NCI-H774 (cell line): ENCODE measurements around the gene GABRG3.

ENCODE experiments used
- DNase-seq: peaks from one replicate; lab custom pipeline; 2025; lab: John Stamatoyannopoulos, UW

Gene GABRG3

DNA sequence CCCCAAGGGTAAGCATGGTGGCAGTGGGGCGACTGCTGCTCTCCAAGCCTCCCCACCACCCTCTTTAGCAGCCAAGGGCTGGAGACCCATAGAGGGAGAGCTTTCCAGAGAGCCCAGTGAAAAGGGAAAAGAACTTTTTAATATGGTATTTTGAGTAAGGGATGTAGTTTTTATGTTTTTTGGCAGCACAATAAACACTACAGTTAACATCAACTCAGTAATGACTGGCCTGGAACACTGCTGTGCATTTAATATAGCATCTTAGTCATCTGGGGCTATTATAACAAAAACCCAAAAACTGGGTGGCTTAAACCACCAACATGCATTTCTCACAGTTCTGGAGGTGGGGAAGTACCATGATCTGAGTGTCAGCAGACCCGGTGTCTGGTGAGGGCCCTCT, 495.8 kb downstream of the GABRG3 start:
- DNase-seq = no peak

DNA sequence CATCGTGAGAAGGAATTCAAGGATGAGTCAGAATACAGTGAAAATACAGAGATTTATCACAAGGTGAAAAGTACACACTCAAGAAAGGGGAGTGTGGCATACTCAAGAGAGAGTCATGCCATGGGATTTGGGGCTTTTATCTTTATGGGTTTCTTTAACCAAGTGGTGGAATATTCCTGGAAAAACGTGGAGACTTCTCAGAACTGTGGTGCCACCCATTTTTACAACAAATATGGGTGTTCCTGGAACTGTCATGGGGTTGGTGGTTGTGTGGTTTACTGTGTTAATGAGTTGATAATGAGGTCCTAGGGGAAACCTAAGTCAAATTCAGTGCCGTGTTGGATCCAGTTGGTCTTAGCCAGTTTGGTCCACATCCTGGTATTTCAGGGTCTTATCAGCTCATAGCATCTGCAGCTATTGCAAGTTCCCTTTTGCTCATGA, 497.2 kb downstream of the GABRG3 start:
- DNase-seq = no peak

DNA sequence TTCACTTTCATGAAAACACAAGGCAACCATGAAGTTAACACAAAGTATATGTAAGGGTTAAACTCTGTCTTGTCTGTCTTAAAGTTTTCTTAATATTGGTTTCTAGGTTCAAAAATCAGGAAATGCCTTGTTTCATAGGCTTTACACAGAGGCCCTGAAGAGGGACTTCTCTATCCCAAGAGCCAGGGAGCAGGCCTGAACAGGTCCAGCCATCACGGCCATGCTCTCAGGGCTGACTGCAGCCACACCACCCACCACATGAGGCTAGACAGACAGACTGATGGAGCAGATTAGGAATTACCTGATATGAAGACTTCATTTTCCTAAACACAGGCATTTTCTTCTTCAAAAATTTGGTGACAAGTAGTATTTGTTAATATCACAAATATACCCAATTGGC, 502.9 kb downstream of the GABRG3 start:
- no peak for DNase-seq

DNA sequence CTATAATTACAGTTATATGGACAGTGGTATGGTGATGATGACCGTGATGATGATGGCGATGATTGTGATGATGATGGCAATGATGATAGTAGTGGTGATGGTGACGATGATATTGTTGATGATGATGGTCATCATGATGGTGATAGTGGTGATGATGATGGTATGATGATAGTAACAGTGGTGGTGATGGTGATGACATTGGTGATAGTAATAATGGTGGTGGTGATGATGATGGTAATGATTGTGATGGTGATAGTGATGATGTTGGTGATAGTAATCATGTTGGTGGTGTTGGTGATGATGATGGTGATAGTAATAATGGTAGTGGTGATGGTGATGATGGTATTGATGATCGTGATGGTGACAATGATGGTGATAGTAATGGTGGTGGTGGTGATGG, 504.4 kb downstream of the GABRG3 start:
- DNase-seq = no peak

DNA sequence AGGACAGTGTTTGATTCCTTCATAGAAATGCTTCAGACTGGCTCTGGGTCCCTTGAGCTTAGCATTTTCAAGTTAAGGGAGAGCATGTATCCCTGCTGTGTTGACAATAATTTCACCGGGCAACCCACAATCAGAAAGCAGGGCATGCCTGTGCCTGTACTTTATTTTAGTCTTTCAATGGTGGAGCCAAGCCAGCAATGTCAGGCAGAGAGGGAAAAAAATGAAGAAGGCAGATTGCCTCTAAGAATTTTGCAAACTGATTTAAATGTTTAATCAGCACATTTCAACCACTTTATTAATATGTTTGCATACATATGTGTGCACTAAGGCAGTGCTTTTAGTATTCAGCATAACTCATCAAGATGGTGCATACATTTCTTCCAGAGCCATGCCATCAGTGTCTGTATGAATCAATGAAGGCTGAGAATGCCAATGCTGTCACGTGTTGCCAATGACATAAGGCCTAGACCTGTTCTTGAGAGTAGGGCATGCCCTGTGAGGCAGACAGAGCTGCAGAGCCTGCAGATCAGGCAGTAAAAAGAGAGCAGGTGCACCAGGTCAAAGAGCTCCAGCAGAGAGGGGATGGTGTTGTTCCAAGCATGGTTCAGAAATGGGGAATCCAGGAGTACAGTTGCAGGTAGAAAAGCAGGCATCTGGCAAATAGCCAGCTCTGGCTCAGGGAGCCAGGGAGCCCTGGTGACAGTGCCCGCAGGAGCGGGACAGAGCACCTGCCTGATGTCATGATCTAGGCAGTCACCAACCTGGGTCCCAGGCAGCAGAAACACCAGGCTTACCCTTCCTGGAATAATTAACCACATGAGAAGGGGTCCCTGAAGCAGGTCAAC, 508.5 kb downstream of the GABRG3 start:
- peak; percentile 34 for DNase-seq

DNA sequence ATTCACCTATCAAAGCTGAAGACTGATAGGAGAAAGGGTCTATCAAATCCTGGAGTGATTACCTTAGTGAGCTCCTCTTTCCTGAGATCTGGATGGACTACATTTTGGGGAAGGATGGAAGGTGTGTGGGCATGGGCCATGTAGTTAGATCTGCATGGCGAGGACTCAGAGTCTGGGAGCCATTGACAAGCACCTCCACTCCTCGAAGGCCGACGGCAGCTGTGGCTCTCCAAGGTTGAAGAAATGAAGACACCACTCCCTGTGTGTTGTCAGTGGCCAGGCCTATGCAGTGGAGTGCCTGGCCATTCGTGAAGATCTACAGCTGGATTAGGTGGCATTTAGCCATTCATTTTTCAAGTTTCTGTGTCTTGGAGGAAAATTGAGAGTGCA, 509.2 kb downstream of the GABRG3 start:
- DNase-seq = no peak

DNA sequence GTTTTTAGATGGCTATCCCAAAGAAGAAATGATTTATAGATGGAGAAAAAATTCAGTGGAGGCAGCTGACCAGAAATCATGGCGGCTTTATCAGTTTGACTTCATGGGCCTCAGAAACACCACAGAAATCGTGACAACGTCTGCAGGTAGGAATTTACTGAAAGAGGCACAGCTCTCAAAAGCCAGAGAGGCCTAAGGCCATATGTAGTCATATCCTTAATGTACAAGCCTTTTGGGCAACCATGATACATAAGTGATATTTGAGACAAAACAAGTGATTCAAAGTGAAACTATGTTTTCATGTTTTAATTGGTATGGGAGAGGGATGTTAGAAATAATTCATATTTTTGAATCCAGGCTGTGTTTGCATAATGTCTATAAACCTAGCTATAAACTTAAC, 509.7 kb downstream of the GABRG3 start:
- no peak for DNase-seq

DNA sequence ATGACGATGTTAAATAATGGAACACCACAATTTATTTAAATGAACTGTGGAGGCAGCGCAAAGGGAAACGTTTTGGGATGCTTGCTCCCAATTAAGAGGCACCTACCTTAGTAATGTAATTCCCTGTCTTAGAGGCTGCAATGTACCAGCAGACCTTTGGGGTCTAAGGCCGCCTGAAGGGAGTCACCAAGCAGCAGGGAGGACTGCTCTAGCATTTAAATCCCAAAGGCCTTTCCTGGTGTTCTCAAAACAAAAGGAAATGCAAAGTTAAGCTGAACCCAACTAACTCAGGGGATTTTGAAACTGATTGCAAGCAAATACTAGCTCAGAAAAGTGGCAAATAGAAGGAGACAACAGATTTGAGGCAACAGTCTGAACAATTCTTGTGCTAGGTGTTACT, 510.8 kb downstream of the GABRG3 start:
- DNase-seq = no peak

DNA sequence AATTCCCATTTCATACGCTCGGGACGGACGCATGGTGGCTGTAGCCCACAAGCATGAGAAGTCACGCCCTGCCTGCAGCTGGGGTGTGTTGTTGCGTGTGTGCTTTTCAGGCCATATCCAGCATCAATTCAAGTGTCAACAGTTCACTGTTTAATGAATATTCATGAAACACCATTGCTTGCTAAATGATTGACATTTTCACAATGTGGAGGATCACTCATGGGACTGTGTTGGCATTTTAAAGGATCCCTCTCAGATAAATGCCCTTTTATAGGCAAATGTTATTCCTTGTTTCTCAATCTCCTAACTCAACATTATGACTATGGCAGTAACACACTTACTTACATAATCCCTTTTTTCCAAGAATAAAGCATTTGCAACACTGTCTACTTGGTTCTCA, 511.3 kb downstream of the GABRG3 start:
- DNase-seq = no peak

DNA sequence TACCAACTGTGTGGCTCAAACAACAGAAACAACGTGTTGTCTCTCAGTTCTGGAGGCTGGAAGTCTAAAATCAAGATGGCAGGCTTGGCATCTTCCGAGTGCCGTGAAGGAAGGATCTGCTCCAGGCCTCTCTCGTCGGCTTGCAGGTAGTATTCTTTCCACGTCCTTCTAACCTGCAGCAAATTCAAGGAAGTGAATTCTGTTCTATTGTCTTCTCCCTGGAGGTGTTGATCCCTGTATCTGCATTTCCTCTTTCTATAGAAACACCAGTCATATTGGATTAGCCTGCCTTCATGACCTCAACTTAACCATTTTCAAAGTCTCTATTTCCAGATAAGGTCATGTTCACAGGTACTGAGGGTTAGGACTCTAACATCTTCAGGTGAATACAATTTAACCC, 512.1 kb downstream of the GABRG3 start:
- no peak for DNase-seq

DNA sequence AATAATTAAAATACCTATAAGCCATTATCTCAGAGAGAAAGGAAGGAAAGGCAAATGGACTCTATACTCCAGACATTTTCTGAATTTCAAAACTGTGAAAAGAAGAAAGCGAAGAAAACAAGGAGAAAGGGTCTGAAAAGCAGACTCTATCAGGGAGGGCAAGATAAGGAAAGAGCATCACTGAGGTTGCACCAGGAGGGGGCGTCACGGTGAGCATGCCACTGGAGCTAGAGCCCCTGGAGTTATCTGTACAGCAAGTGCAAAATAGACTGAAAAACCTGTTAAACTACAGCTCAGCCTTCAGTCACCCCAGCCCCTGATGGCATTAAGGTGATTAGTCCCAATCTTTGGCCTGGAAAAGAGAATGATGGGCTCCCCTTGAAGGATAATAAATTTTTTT, 514.3 kb downstream of the GABRG3 start:
- DNase-seq = no peak

DNA sequence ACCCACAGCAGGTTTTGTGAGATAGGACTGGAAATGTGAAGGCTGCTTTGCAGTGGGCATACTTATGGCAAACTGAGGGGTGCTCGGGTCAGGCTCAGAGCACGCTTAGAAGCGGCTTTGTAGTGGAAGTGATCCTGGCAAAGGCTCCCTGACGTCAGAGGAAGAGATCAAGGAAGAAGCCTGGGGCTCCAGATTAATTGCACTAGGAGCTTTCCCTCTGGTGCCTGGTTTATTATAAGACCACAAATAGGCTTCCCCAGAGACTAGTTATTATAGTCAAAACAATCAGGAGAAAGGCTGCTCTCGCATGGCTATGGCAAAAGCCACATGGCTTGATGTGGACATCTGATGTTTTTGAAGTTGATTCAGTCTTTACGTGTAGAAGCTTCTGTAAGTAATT, 515.1 kb downstream of the GABRG3 start:
- DNase-seq = no peak

DNA sequence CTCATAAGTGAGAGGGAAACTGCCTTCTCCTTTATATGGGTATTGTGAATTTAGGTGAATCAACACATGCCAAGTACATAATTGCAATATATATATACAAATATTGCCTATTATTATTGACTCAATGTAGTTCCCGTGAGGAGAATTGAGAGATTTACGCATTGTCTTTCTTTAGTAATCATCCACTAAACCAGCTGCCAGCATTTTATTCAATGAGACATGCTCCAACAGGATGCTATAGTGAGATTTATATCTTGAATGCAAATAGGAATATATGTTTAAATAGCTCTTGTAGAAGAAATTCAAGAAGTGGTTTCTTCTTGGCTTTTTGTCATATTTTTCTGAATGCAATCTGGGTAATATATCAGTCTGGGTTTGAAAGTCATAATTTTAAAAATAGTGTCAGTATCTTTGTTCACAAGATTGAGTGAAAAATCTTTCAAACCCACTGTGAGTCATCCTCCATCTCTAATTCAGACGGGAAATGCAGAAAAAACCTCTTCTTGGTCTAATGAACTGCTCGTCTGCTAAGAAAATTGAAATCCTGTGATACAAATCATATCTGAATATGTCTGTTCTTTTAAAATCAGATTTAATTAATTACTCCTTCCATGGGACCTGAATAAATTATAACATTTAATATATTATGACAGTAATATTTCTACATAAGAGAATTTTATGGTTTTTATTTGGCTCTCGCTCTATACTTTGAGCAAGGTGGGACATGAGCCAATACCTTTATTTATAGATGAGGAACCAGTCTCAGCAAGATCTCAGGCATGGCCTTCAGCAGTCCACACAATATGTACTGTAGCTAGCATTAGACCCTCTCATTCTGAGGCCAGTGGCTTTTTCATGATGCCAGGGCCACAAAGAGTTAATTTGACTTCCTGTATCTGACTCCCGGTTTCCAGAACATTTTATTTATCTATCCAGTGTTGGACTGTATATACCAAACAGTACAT, 516.0 kb downstream of the GABRG3 start:
- peak; percentile 19 for DNase-seq

DNA sequence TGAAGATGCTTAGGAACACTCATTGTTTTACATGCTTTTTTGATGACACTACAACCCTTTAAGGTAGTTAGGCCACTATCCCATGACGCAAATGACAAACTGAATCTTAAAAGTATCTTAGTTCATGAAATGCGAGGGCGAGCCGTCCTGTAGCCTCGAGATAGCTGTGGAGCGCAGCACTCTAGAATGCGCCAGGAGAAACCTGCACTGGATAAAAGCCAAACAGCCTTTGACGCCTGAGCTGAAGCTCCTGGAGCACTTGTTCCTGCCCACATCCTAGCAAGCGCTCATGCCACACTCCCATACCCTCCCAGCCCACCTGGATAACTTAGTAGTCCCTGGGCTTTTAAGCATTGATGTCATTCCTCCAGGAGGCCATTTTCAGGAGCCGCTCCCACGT, 516.9 kb downstream of the GABRG3 start:
- DNase-seq = no peak

DNA sequence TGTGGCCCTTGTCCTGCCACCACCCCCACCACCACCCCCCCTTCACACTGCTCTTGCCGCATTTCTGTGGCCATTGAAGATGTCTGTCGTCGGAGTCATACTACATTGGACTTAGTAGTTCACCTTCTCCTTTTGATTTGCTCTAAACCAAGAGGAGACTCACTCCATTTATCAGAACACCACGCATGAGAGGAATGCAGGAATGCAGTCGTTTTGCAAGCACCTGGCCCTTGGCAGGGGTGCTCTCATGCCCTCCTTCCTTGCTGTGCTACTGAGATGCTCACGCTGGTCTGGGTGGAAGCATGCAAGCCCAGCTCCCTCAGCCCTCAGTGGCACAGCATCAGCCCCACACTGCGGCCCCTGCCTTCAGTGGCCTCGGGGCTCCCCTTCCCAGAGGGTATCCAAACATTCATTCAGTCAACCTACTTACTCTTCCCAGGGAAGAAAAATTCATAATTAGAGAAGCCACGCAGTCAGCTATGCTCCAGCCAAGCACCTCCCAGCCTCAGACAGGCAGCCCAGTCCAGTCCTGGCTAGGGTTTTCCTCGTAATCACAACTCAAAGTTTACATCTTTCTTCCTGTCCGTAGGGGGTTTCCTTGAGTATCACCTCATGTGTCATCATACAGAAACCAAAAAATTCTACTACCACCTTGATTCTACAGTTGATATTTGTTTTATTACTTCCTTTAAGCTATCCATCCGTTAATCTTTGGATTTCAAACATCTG, 520.0 kb downstream of the GABRG3 start:
- no peak for DNase-seq

DNA sequence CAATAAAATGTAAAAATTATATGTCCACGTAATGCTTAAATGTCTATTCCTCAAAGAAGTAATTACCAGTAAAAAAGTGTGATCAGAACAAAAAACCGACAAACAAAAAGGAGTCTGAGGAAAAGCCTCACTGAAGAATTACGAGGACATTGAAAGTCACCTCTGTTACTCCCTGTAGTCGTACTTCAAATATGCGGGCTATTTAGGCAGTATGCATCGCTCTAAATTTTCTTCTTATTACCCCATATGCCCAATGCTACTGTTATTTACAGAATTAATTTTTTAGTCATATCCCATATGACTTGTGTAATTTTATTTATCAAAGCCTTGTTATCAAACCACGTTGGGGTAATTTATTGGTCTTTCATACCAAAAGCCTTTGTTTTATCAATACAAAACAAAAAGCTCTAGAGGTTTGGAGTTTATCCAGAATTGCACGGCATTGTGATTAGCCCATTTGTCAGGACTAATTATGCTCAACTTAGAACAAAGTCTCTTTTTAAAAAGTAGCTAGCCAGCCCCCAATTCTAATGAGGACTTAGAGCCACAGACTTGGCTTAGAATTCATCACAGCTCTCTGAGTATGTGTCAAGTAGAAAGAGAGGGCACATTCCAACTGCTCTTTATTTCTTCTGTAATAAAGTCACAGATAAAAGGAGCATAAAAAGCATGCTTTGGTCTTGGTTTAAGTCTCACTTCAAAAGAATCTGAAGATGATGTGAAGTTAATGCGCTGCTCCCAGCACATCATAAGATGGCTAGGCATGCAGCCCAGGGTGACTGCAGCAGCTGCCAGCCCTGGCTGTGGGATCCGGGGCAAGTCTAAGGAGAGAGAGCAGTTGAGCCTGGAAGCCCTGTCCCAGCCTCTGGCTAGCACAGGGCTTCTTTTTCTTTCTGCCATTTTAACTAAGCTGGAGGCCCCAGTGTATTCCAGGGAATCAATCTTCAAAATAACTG, 521.0 kb downstream of the GABRG3 start:
- DNase-seq = no peak

DNA sequence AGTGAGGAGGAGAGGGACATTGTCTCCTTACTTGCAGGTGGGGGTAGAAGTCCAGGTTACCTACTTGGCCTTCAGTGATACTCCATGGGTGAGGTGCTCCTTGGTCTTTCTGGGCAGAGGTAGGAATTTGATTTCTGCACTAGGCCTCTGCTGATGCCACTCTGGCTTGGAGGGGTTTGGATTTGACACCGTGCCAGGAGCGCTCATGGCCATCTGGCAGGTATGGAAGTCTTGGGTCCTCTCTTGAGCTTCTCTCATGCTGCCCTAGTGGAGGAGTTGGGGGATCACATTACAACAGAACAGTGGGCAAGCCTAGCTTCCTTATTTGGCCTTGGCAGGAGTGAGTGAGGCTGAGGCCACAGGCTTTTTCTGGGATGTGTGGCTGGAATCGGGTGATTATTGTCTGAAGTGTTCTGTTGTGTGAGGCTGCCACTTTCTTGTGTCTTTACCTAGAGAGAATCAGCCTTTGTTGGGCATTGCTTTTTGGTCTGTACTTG, 525.0 kb downstream of the GABRG3 start:
- no peak for DNase-seq

DNA sequence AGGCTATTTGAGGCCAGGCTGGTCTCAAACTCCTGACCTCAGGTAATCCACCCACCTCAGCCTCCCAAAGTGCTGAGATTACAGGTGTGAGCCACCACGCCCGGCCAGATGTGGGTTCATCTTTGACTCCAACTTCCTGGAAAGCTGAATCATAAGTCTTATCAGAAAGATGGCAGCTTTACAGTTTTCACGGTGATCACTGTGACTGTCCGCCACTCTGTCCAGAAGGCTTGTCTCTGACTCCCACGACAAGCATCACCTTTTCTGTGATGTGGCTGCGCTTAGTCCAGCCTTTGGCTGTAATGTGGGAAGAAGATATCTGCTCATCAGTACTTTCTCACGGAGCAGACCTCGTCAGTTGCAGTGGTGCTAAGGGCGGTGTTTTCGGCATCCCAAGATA, 527.7 kb downstream of the GABRG3 start:
- DNase-seq = no peak

DNA sequence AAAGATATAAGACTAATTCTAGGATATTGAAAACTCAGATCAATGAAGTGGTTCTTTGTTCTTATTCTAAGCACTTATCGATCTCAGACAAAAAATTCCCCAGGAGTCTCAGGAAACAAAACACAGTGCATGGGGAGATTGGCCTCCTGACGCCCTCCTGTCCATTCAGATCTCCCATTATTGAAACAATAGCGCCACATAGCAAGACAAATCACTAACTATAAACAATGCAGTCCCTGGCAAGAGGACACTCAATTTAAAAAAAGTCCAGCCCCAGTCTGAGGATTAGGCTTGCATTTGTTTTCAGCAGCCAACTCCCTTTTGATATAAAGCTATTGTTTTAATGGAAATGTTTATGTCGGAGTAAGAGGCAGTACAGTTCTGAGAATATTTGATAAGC, 528.2 kb downstream of the GABRG3 start:
- DNase-seq = no peak

DNA sequence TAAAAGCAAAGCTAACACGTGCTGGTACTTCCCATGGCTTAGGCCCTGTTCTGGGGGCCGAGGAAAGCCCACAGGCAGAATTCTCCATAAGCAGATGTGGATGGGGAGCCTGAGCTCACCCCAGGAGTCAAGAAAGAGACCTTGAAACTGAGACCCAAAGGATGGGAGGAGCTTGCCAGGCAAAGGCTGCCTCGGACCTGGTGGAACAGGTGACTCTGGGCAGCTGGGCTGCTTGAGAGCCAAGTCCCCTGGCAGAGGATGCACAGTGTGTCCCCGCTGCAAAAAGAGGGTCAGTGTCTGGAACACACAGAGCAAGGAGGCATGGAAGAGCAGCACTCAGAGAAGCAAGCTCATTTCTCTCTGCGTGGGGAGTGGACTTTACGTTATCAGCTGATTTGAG, 528.7 kb downstream of the GABRG3 start:
- no peak for DNase-seq

DNA sequence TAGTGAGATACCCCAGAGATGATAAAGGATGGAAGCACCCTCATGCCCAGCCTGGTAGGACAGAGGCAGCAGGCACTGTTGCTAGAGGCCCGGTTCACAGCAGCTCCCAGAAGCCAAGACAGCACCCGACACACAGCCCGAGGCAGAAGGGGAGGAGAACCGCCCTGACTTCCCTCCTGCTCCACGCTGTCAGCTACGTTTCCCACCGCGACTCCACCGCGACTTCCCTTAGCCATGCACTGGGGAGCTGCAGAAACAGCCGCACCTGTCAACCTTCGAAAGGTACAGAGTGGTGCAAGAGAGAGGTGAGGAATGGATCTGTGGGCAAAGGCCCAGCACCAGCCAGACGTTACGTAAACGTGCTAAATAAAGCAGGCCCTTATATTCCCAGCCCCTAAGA, 529.2 kb downstream of the GABRG3 start:
- DNase-seq = no peak
